ENCODE data around the gene VAT1. TPM values are rescaled to one million over a fixed set of nuclear protein-coding genes. Genes with fewer than 3 reads are reported as not detected.
A peak's percentile ranks its signal among the peaks of the same experiment; 100 is the strongest.

VAT1 gene
- total and polyA plus RNA-seq, 9 of the 15 experiments (the other 6 are each of a cell fraction or from before 2014, with no cell fraction given): 29.4 to 153 (median 66.7) TPM

DNA sequence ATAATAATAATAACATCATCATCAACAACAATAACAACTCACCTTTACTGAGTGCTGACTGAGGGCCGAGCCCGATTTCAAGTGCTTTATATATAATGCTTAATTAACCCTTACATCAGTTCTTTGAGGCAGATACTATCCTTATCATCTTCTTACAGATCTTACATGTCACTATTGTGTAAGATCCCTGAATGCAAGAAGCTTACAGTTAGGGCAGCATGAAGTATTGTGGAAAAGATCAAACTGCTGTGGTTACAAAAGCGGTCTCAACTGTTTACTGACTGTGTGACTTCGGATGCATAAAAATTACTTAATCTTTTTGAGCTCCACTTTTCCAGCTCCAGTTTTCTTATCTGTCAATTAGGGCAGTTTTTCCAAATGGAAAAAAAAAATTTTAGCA, 3.3 kb downstream of the VAT1 start (continued):
- TF ChIP-seq, protein P1, sequence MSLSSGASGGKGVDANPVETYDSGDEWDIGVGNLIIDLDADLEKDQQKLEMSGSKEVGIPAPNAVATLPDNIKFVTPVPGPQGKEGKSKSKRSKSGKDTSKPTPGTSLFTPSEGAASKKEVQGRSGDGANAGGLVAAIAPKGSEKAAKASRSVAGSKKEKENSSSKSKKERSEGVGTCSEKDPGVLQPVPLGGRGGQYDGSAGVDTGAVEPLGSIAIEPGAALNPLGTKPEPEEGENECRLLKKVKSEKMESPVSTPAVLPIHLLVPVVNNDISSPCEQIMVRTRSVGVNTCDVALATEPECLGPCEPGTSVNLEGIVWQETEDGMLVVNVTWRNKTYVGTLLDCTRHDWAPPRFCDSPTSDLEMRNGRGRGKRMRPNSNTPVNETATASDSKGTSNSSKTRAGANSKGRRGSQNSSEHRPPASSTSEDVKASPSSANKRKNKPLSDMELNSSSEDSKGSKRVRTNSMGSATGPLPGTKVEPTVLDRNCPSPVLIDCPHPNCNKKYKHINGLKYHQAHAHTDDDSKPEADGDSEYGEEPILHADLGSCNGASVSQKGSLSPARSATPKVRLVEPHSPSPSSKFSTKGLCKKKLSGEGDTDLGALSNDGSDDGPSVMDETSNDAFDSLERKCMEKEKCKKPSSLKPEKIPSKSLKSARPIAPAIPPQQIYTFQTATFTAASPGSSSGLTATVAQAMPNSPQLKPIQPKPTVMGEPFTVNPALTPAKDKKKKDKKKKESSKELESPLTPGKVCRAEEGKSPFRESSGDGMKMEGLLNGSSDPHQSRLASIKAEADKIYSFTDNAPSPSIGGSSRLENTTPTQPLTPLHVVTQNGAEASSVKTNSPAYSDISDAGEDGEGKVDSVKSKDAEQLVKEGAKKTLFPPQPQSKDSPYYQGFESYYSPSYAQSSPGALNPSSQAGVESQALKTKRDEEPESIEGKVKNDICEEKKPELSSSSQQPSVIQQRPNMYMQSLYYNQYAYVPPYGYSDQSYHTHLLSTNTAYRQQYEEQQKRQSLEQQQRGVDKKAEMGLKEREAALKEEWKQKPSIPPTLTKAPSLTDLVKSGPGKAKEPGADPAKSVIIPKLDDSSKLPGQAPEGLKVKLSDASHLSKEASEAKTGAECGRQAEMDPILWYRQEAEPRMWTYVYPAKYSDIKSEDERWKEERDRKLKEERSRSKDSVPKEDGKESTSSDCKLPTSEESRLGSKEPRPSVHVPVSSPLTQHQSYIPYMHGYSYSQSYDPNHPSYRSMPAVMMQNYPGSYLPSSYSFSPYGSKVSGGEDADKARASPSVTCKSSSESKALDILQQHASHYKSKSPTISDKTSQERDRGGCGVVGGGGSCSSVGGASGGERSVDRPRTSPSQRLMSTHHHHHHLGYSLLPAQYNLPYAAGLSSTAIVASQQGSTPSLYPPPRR (CRISPR knock-in tag; IDR thresholded peaks at IDR 0.05; ENCODE audit: borderline replicate concordance): no peak
- TF ChIP-seq ATF1 (CRISPR knock-in tag; IDR thresholded peaks at IDR 0.05) (no peak), ATF1 (tag; IDR thresholded peaks at IDR 0.05) (no peak), CEBPG (CRISPR knock-in tag; IDR thresholded peaks at IDR 0.05) (no peak), CEBPG (tag; conservative IDR thresholded peaks at IDR 0.05 in 1 of 2, IDR thresholded peaks at IDR 0.05 in 1 of 2) (peak; percentile 42 to 68; a peak in 3 of 4 replicates), CEBPB (tag; IDR thresholded peaks at IDR 0.05) (peak; percentile 87), ZFP36 (IDR thresholded peaks at IDR 0.05; ENCODE audit: low read depth, low read length, partially characterized antibody) (no peak)
- TF ChIP-seq, protein P2, sequence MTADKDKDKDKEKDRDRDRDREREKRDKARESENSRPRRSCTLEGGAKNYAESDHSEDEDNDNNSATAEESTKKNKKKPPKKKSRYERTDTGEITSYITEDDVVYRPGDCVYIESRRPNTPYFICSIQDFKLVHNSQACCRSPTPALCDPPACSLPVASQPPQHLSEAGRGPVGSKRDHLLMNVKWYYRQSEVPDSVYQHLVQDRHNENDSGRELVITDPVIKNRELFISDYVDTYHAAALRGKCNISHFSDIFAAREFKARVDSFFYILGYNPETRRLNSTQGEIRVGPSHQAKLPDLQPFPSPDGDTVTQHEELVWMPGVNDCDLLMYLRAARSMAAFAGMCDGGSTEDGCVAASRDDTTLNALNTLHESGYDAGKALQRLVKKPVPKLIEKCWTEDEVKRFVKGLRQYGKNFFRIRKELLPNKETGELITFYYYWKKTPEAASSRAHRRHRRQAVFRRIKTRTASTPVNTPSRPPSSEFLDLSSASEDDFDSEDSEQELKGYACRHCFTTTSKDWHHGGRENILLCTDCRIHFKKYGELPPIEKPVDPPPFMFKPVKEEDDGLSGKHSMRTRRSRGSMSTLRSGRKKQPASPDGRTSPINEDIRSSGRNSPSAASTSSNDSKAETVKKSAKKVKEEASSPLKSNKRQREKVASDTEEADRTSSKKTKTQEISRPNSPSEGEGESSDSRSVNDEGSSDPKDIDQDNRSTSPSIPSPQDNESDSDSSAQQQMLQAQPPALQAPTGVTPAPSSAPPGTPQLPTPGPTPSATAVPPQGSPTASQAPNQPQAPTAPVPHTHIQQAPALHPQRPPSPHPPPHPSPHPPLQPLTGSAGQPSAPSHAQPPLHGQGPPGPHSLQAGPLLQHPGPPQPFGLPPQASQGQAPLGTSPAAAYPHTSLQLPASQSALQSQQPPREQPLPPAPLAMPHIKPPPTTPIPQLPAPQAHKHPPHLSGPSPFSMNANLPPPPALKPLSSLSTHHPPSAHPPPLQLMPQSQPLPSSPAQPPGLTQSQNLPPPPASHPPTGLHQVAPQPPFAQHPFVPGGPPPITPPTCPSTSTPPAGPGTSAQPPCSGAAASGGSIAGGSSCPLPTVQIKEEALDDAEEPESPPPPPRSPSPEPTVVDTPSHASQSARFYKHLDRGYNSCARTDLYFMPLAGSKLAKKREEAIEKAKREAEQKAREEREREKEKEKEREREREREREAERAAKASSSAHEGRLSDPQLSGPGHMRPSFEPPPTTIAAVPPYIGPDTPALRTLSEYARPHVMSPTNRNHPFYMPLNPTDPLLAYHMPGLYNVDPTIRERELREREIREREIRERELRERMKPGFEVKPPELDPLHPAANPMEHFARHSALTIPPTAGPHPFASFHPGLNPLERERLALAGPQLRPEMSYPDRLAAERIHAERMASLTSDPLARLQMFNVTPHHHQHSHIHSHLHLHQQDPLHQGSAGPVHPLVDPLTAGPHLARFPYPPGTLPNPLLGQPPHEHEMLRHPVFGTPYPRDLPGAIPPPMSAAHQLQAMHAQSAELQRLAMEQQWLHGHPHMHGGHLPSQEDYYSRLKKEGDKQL (CRISPR knock-in tag; IDR thresholded peaks at IDR 0.05; ENCODE audit: borderline replicate concordance): no peak

Measured in K562 (cell line).